ENCODE results near the gene SORBS2.

Gene SORBS2

GRCh38 chr4:185554365-185555126, 257.4 kb downstream of the SORBS2 start:
- no peak overlapping the region for H3K4me3 ChIP-seq (ENCODE audit: low read depth, low read length)
- DNase-seq (ENCODE audit: low read depth) = no peak
- no peak for TF ChIP-seq CTCF (IDR thresholded peaks at IDR 0.05; ENCODE audit: insufficient read depth, low read depth, low read length, missing control alignments)

- no peak for DNase-seq (ENCODE audit: low read depth)
- TF ChIP-seq CTCF (IDR thresholded peaks at IDR 0.05; ENCODE audit: insufficient read depth, low read depth, low read length, missing control alignments) = no peak
- H3K4me3 ChIP-seq (ENCODE audit: low read depth, low read length) = no peak overlapping the region
These were observed 259.7 kb downstream of the SORBS2 start for GRCh38 chr4:185552254-185552653.

GRCh38 chr4:185550933-185551332, 261.1 kb downstream of the SORBS2 start:
- no peak for TF ChIP-seq CTCF (IDR thresholded peaks at IDR 0.05; ENCODE audit: insufficient read depth, low read depth, low read length, missing control alignments)
- H3K4me3 ChIP-seq (ENCODE audit: low read depth, low read length) = no peak overlapping the region
- no peak for DNase-seq (ENCODE audit: low read depth)

DNA sequence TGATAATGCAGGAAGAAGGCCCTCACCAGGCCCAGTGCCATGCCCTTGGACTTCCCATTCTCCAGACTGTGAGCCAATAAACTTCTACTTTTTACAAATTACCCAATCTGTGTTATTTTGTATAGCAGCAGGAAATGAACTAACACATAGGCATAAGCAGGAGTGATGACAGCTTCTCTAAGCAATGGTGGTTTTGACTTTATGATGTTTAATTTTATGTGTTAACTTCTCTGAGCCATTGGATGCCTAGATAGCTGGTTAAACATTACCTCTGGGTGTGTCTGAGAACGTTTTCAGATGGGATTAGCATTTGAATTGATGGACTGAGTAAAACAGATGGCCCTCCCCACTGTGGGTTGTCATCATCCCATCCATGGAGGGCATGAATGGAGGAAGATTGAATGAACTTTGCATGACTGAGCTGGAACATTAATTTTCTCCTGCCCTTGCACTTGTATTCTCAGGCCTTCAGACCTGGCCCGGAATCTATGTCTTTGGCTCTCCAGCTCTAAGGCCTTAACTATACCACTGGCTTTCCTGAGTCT, 262.8 kb downstream of the SORBS2 start:
- TF ChIP-seq CTCF (IDR thresholded peaks at IDR 0.05; ENCODE audit: insufficient read depth, low read depth, low read length, missing control alignments) = no peak

DNA sequence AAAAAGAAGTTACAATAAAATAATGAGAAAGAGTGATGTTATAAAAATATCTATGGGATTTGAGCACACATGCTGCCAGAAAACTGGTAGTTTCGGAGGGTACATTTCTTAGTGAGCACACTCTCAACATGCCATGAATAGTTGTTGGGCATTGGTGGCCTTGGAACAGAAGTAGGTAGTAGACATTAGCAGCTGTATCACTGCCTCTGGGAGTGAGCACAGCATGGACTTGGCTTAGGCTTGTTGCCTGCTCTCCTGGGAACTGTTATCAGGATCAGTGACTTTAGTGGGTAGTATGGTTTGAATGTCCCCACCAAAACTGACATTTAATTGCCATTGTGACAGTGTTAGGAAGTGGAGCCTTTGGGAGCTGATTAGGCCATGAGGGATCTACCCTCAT, 263.4 kb downstream of the SORBS2 start:
- no peak for DNase-seq (ENCODE audit: low read depth)
- no peak overlapping the region for H3K4me3 ChIP-seq (ENCODE audit: low read depth, low read length)
- no peak for TF ChIP-seq CTCF (IDR thresholded peaks at IDR 0.05; ENCODE audit: insufficient read depth, low read depth, low read length, missing control alignments)

More for the DNA sequence above, 262.8 kb downstream of the SORBS2 start:
- H3K4me3 ChIP-seq (ENCODE audit: low read depth, low read length) = no peak overlapping the region
- no peak for DNase-seq (ENCODE audit: low read depth)

DNA sequence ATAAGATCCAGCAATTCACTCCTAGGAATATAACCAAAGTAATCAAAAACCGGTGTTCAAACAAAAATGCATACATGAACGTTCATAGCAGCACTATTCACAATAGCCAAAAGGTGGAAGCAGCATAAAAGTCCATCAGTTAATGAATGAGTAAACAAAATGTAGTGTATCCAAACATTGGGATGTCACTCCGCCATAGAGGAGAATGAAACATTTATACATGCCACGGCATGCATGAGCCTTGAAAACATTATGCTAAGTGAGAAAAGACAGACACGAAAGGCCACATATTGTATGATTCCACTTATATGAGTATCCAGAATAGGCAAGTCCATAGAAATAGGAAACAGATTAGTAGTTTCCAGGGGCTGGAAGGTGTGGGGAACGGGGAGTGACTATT, 265.7 kb downstream of the SORBS2 start:
- DNase-seq (ENCODE audit: low read depth) = no peak
- no peak overlapping the region for H3K4me3 ChIP-seq (ENCODE audit: low read depth, low read length)
- TF ChIP-seq CTCF (IDR thresholded peaks at IDR 0.05; ENCODE audit: insufficient read depth, low read depth, low read length, missing control alignments) = no peak
